ENCODE results near the gene GAL3ST1. TPM values are rescaled to one million over a fixed set of nuclear protein-coding genes. Genes with fewer than 3 reads are reported as not detected.

Gene GAL3ST1
- polyA plus RNA-seq, 1 of the 3 experiments (the other 2 are of a cell fraction): not detected

DNA sequence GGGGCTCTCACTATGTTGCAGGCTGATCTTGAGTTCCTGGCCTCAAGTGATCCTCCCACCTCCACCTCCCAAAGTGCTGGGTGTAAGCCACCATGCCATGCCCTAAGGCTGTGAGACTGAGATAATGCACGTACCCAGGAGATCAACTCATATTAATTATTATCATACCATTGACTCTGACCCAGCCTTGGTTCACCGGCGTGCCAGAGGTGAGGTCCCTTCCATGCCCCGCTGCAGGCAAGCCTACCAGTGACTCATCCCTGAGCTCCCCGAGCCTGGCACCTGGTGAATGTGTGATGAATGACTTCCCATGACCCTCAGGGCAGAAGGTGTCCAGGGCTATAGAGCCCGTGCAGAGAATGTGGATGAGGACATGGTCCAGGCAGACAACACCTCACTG, 12.1 kb downstream of the GAL3ST1 start:
- 62% methylated on average over 6 of the region's 6 CpGs for WGBS (ENCODE audit: low lambda C conversion rate)
- ChIA-PET POLR2A (no interaction called here), CTCF (interaction anchor here (0.7 to 1.7 kb wide), 3 partner anchors 10 to 166 kb away, joined by 3 to 4 read pairs (median 3); partner anchors contain the start of gene SEC14L2)
- Histone ChIP-seq H3K4me3 (ENCODE audit: low read depth in 2 of 2, low read length in 1 of 2) (no peak overlapping the region), H4K20me1 (ENCODE audit: insufficient read depth) (no peaks in the 10 kb centered on the region), H3F3A (replicated peaks; ENCODE audit: insufficient read depth) (no peaks in the 10 kb centered on the region), H3K36me3 (replicated peaks in 1 of 2; ENCODE audit: control insufficient read depth in 1 of 2, insufficient read depth in 2 of 2, low read length in 1 of 2) (no peaks in the 10 kb centered on the region), H2AFZ (ENCODE audit: low read depth) (no peak overlapping the region), H3K4me2 (no peak overlapping the region), H3K9ac (no peak overlapping the region), H3K9me3 (no peaks in the 10 kb centered on the region), H3K79me2 (ENCODE audit: insufficient read depth) (no peaks in the 10 kb centered on the region), H3K27me3 (ENCODE audit: insufficient read depth) (no peaks in the 10 kb centered on the region; the same call in 1 of the 2 replicates), H3K27ac (ENCODE audit: low read depth in 2 of 2, low read length in 1 of 2) (no peak overlapping the region), H3K9me2 (no peaks in the 10 kb centered on the region), H3K4me1 (ENCODE audit: control insufficient read depth in 1 of 2, insufficient read depth in 2 of 2, low read depth in 1 of 2, low read length in 1 of 2) (peaks cover 0 to 19% of the 10 kb centered on the region in 2 experiments; a peak in 1 of 4 replicates)
- TF ChIP-seq RCOR1 (IDR thresholded peaks at IDR 0.05; ENCODE audit: low read length) (no peak), RFX5 (IDR thresholded peaks at IDR 0.05; ENCODE audit: low read length) (no peak), MXI1 (IDR thresholded peaks at IDR 0.05; ENCODE audit: low read depth, low read length) (no peak), TAF1 (IDR thresholded peaks at IDR 0.05; ENCODE audit: borderline replicate concordance, low read depth, low read length) (no peak), FOXM1 (IDR thresholded peaks at IDR 0.05; ENCODE audit: low read depth) (no peak), RAD21 (IDR thresholded peaks at IDR 0.05; ENCODE audit: low read length) (no peak), RXRA (IDR thresholded peaks at IDR 0.05; ENCODE audit: borderline replicate concordance, low read depth) (no peak), POLR2AphosphoS5 (IDR thresholded peaks at IDR 0.05; ENCODE audit: low read depth, low read length) (no peak), ELF1 (IDR thresholded peaks at IDR 0.05) (no peak), NRF1 (IDR thresholded peaks at IDR 0.05; ENCODE audit: low read depth, low read length) (no peak), EZH2phosphoT487 (IDR thresholded peaks at IDR 0.05; ENCODE audit: borderline replicate concordance, low read depth) (no peak), TCF12 (IDR thresholded peaks at IDR 0.05) (no peak), GATA2 (CRISPR knock-in tag; IDR thresholded peaks at IDR 0.05) (no peak), FOSL2 (IDR thresholded peaks at IDR 0.05; ENCODE audit: borderline replicate concordance, low read depth) (no peak), JUND (IDR thresholded peaks at IDR 0.05) (no peak)
- TF ChIP-seq, protein P1, sequence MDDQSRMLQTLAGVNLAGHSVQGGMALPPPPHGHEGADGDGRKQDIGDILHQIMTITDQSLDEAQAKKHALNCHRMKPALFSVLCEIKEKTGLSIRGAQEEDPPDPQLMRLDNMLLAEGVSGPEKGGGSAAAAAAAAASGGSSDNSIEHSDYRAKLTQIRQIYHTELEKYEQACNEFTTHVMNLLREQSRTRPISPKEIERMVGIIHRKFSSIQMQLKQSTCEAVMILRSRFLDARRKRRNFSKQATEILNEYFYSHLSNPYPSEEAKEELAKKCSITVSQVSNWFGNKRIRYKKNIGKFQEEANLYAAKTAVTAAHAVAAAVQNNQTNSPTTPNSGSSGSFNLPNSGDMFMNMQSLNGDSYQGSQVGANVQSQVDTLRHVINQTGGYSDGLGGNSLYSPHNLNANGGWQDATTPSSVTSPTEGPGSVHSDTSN (IDR thresholded peaks at IDR 0.05): no peak
- TF ChIP-seq, protein P2, sequence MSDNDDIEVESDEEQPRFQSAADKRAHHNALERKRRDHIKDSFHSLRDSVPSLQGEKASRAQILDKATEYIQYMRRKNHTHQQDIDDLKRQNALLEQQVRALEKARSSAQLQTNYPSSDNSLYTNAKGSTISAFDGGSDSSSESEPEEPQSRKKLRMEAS (IDR thresholded peaks at IDR 0.05; ENCODE audit: low read depth): no peak
- no peak for DNase-seq

DNA sequence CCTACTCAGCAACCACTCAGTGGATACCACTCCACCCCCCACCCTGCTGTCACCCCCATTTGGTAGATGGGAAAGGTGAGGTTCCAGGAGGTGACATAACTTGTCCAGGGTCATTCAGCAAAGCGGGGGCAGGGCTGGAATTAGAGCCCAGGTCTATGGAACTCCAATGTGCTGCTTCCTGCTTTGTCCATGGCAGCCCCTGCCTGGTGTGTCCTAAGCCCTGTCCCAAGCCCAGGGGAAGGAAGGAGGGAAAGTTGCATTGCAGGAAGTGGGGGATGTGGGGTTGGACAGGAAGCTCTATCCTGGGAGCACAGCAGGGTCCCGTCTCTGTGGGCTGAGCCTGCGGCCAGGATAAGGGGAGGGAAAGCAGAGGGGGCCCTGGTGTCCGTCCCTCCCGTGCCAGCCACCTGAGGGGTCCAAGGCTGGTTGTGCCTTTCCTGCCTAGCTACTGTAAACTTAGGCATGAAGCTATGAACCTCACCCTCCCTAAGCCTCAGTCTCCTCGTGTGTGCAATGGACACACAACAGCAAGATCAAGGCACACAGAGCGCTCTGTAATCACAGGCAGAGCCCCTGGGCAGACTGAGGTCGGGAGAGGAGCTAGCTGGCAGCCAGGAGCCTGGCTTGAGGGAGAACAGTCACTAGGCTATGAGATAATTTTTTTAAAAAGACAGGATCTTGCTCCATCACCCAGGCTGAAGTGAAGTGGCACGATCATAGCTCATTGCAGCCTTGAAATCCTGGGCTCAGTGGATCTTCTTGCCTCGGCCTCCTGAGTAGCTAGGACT, 12.9 kb downstream of the GAL3ST1 start:
- Histone ChIP-seq H3K9ac (no peak overlapping the region), H3K4me3 (ENCODE audit: low read depth in 2 of 2, low read length in 1 of 2) (no peak overlapping the region), H3K79me2 (ENCODE audit: insufficient read depth) (no peaks in the 10 kb centered on the region), H2AFZ (ENCODE audit: low read depth) (no peak overlapping the region), H3K9me3 (no peaks in the 10 kb centered on the region), H3K36me3 (replicated peaks in 1 of 2; ENCODE audit: control insufficient read depth in 1 of 2, insufficient read depth in 2 of 2, low read length in 1 of 2) (no peaks in the 10 kb centered on the region), H3K27me3 (ENCODE audit: insufficient read depth) (no peaks in the 10 kb centered on the region; the same call in 1 of the 2 replicates), H3K27ac (ENCODE audit: low read depth in 2 of 2, low read length in 1 of 2) (no peak overlapping the region), H3F3A (replicated peaks; ENCODE audit: insufficient read depth) (no peaks in the 10 kb centered on the region), H4K20me1 (ENCODE audit: insufficient read depth) (no peaks in the 10 kb centered on the region), H3K4me2 (no peak overlapping the region), H3K4me1 (ENCODE audit: control insufficient read depth in 1 of 2, insufficient read depth in 2 of 2, low read depth in 1 of 2, low read length in 1 of 2) (peaks cover 0 to 19% of the 10 kb centered on the region in 2 experiments; a peak in 1 of 4 replicates), H3K9me2 (no peaks in the 10 kb centered on the region)
- no peak for DNase-seq
- CTCF ChIA-PET: interaction anchor here (0.7 to 1.7 kb wide), 2 partner anchors 45 to 165 kb away, joined by 3 to 4 read pairs; partner anchors contain the start of gene SEC14L2
- TF ChIP-seq NFIC (IDR thresholded peaks at IDR 0.05; ENCODE audit: borderline replicate concordance): no peak
- TF ChIP-seq, protein P2 (IDR thresholded peaks at IDR 0.05; ENCODE audit: low read depth): no peak
- no peak for TF ChIP-seq CTCF (IDR thresholded peaks at IDR 0.05)
- no peak for TF ChIP-seq CHD2 (IDR thresholded peaks at IDR 0.05; ENCODE audit: low read length, partially characterized antibody)
- TF ChIP-seq, protein P3, sequence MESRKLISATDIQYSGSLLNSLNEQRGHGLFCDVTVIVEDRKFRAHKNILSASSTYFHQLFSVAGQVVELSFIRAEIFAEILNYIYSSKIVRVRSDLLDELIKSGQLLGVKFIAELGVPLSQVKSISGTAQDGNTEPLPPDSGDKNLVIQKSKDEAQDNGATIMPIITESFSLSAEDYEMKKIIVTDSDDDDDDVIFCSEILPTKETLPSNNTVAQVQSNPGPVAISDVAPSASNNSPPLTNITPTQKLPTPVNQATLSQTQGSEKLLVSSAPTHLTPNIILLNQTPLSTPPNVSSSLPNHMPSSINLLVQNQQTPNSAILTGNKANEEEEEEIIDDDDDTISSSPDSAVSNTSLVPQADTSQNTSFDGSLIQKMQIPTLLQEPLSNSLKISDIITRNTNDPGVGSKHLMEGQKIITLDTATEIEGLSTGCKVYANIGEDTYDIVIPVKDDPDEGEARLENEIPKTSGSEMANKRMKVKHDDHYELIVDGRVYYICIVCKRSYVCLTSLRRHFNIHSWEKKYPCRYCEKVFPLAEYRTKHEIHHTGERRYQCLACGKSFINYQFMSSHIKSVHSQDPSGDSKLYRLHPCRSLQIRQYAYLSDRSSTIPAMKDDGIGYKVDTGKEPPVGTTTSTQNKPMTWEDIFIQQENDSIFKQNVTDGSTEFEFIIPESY (IDR thresholded peaks at IDR 0.05; ENCODE audit: borderline replicate concordance, low read depth): no peak
- TF ChIP-seq MXI1 (IDR thresholded peaks at IDR 0.05; ENCODE audit: low read depth, low read length): no peak
- no peak for TF ChIP-seq FOXJ3 (CRISPR knock-in tag; IDR thresholded peaks at IDR 0.05)
- TF ChIP-seq, protein P4, sequence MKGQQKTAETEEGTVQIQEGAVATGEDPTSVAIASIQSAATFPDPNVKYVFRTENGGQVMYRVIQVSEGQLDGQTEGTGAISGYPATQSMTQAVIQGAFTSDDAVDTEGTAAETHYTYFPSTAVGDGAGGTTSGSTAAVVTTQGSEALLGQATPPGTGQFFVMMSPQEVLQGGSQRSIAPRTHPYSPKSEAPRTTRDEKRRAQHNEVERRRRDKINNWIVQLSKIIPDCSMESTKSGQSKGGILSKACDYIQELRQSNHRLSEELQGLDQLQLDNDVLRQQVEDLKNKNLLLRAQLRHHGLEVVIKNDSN (IDR thresholded peaks at IDR 0.05; ENCODE audit: borderline replicate concordance, low read depth): no peak
- POLR2A ChIA-PET: no interaction called here
- WGBS (ENCODE audit: low lambda C conversion rate): 66% methylated on average over 7 of the region's 10 CpGs
